ENCODE data around the gene FBXL17. TPM values are rescaled to one million over a fixed set of nuclear protein-coding genes. Genes with fewer than 3 reads are reported as not detected.

The FBXL17 gene
- total and polyA plus RNA-seq, 4 donors = 2.1 to 14.1 (median 6.3) TPM

DNA sequence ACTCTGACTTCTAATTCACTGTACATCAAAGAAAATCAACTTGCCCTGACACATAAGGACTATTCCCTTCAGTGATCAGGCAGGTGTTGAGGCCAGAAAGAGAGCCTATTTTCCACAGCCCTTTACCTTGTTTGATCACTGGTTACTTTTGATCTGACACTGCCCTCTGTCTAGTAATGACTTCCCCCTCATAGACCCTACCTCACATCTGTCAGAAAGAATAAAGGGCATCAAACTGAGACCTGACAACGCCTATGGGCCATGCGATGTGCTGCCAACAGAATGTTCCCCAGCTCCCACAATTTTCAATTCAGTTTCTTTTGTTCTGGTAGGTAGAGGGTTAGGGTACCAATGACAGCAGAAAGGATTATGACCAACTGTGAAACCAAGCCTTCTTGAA is 47.7 kb downstream of the FBXL17 start:
- Histone ChIP-seq H3K36me3 (ENCODE audit: control insufficient read depth in 4 of 4, insufficient read depth in 3 of 4, low read depth in 1 of 4, low read length in 3 of 4) (peaks cover 0 to 4% (median 0%) of the 10 kb centered on the region in 4 donors), H3K9me3 (ENCODE audit: control insufficient read depth in 4 of 4, low read length in 3 of 4) (no peaks in the 10 kb centered on the region), H3K9ac (ENCODE audit: low read depth in 1 of 2, low read length in 2 of 2) (no peak overlapping the region), H3K27ac (ENCODE audit: low read depth in 1 of 2, low read length in 2 of 2) (no peak overlapping the region), H3K4me3 (ENCODE audit: low read depth in 1 of 3, low read length in 3 of 3) (no peak overlapping the region), H3K27me3 (ENCODE audit: control insufficient read depth in 4 of 4, insufficient read depth in 4 of 4, low read length in 3 of 4) (no peaks in the 10 kb centered on the region), H3K4me1 (ENCODE audit: control insufficient read depth in 4 of 4, insufficient read depth in 4 of 4, low read length in 3 of 4) (no peaks in the 10 kb centered on the region)
- no peak for DNase-seq (ENCODE audit: low spot score)
- 99% methylated on average over 2 of the region's 2 CpGs for WGBS
- TF ChIP-seq RXRA (IDR thresholded peaks at IDR 0.05) = no peak
- no peak for TF ChIP-seq RAD21 (IDR thresholded peaks at IDR 0.05)
- TF ChIP-seq MAX (IDR thresholded peaks at IDR 0.05) = no peak
- TF ChIP-seq HNF4A (conservative IDR thresholded peaks at IDR 0.05) = no peak
- no peak for TF ChIP-seq YY1 (IDR thresholded peaks at IDR 0.05)
- no peak for TF ChIP-seq JUND (IDR thresholded peaks at IDR 0.05)
- TF ChIP-seq GABPA (IDR thresholded peaks at IDR 0.05 in 1 of 2, conservative IDR thresholded peaks at IDR 0.05 in 1 of 2) = no peak
- no peak for TF ChIP-seq TAF1 (conservative IDR thresholded peaks at IDR 0.05)
- TF ChIP-seq FOXA1 (IDR thresholded peaks at IDR 0.05) = no peak
- TF ChIP-seq REST (IDR thresholded peaks at IDR 0.05) = no peak
- no peak for TF ChIP-seq HNF4G (IDR thresholded peaks at IDR 0.05)
- no peak for TF ChIP-seq SP1 (IDR thresholded peaks at IDR 0.05)
- no peak for TF ChIP-seq EGR1 (IDR thresholded peaks at IDR 0.05; ENCODE audit: low read depth in 2 of 2)
- no peak for TF ChIP-seq ATF3 (IDR thresholded peaks at IDR 0.05)
- no peak for TF ChIP-seq ZBTB33 (IDR thresholded peaks at IDR 0.05)
- no peak for TF ChIP-seq NR2F2 (IDR thresholded peaks at IDR 0.05)
- TF ChIP-seq, protein P1, sequence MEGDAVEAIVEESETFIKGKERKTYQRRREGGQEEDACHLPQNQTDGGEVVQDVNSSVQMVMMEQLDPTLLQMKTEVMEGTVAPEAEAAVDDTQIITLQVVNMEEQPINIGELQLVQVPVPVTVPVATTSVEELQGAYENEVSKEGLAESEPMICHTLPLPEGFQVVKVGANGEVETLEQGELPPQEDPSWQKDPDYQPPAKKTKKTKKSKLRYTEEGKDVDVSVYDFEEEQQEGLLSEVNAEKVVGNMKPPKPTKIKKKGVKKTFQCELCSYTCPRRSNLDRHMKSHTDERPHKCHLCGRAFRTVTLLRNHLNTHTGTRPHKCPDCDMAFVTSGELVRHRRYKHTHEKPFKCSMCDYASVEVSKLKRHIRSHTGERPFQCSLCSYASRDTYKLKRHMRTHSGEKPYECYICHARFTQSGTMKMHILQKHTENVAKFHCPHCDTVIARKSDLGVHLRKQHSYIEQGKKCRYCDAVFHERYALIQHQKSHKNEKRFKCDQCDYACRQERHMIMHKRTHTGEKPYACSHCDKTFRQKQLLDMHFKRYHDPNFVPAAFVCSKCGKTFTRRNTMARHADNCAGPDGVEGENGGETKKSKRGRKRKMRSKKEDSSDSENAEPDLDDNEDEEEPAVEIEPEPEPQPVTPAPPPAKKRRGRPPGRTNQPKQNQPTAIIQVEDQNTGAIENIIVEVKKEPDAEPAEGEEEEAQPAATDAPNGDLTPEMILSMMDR (IDR thresholded peaks at IDR 0.05; ENCODE audit: low read depth, low read length, missing input control) = no peak
- no peak for TF ChIP-seq FOXA2 (IDR thresholded peaks at IDR 0.05)

Measured in liver (tissue), 9 donors.